H1 (cell line): ENCODE data around the gene CLDN3. TPM values are rescaled to one million over a fixed set of nuclear protein-coding genes. Genes with fewer than 3 reads are reported as not detected.

Source experiments
- EZH2 ChIP-seq: fragments of 200-600 bp; sonication (generic); IDR thresholded peaks from 2 replicates; pipeline ENCODE4 v1.7.1; 2012; ENCODE audit warnings: low read depth, mild to moderate bottlenecking, moderate library complexity, low read length, inconsistent platforms; ENCODE audit not compliant: severe bottlenecking
- JUND ChIP-seq: IDR thresholded peaks from 2 replicates; pipeline ENCODE4 v1.6.1; 2011; ENCODE audit warnings: mild to moderate bottlenecking, improper control_type of control experiment, low read length
- polyA plus RNA-seq, 7 experiments: library from polyadenylated mRNA; depleted of rRNA in 3 of 7; stranded (reverse) in 5 of 7; unstranded in 2 of 7; fragments of >200 nt in 5 of 7; fragments of 200-250 nt in 2 of 7; gene quantifications; 1 replicate in 5 of 7; 2 replicates in 1 of 7; 4 replicates in 1 of 7; pipeline versions ENCODE4 v1.2.1 to v1.2.3, GENCODE V29; 2011 to 2013; ENCODE audit warnings: missing spikeins in 2 of 7, mixed read lengths in 2 of 7
- total RNA-seq: library from RNA; stranded (reverse); fragmentation: NEBNext Ultra II Directional; extraction: Animal tissue kit (Norgen Biotek cat#: 25700); gene quantifications from 2 replicates; pipeline ENCODE4 v1.2.1, GENCODE V29; 2021

The CLDN3 gene
- total and polyA plus RNA-seq, 2 of the 8 experiments (the other 6 are each of a cell fraction or from before 2014, with no cell fraction given): 19.1 to 65.2 TPM

DNA sequence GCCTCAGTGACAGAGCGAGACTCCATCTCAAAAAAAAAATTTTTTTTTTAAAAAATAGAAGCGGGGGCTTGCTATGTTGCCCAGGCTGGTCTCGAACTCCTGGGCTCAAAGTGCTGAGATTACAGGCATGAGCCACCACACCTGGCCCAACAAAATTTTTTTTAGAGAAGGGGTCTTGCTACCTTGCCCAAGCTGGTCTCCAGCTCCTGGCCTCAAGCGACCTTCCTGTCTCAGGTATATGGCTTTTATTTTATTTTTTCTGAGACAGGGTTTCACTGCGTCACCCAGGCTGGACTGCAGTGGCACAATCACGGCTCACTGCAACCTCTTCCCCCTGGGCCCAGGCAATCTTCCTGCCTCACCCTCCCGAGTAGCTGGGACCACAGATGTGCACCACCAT lies 29.9 kb downstream of the CLDN3 start (continued):
- no peak for TF ChIP-seq EZH2
- no peak for TF ChIP-seq JUND
- TF ChIP-seq, all 59 proteins: peak for 0
